Pulmonary artery endothelial cell (primary cell): ENCODE results near the gene TPD52L1. TPM values are rescaled to one million over a fixed set of nuclear protein-coding genes. Genes with fewer than 3 reads are reported as not detected.
"Not testable (repeated sequence)": the region's sequence is repeated elsewhere in the genome, so short reads cannot be mapped to it uniquely, and the experiment has no call there.

Source experiments
- DNase-seq: peaks from one replicate; pipeline ENCODE4 v3.0.0-alpha.2; 2011; ENCODE audit warnings: low read depth, low spot score
- total RNA-seq: library from RNA; depleted of rRNA; stranded (reverse); fragments of >200 nt; gene quantifications from 2 replicates; pipeline ENCODE4 v1.2.3, GENCODE V29; 2014

Gene TPD52L1
- total RNA-seq, 1 donor from 2014 or later: 3.7 TPM

DNA sequence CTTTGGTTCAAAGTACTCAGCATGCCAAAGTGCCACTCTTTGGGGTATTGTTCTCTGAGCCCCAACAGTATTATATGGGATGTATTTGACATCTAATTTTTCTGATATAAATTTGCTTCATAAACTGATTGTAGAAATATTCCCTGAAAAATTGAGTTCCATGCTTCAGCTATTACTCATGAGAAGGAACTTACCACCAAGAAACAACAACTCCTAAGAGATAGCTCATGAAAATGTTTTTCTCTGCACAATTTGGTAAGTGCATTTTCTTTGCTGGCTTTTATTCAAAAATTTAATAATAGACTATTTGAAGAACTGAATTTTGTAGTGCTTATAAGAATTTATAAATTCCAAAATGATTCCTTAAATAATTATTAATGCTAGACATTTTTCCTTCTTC, 12.8 kb upstream of the TPD52L1 start:
- DNase-seq: no peak

DNA sequence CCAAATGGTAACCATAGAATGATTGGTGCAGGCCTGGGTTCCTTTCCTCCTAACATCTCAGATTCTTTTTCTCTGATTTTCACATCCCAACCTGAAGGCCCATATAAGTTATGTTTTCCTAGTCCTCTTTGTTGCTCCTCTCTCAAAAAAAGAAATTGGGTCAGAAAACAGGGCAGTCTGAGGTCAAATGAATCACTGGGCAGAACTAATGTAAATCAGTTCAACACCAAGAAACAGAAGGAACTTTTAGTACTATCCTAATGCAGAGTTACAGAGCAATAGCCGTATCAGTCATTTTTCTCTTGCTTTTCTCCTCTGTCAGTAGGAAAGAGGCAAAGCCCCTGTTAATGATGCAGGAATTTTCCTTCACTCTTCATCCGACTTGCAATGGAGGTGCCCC, 11.0 kb upstream of the TPD52L1 start:
- no peak for DNase-seq

DNA sequence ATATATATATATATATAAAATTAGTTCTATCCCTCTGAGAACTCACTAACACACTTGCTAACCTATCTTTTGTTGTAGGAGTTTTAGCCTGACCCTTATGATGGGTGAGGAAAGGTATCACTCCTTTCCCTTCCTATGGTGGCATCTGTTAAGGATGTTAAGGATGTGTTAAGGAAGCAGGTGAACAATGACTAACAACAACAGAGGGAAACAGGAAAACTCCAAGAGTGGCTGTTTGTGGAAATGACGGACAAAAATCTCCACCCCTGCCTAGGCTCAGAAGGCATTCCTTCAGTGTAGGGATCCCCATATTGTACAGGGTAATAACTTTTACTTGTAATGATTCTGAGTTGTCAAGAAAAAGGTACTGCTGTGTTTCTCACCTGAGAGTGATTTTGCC, 8.8 kb upstream of the TPD52L1 start:
- DNase-seq: no peak

DNA sequence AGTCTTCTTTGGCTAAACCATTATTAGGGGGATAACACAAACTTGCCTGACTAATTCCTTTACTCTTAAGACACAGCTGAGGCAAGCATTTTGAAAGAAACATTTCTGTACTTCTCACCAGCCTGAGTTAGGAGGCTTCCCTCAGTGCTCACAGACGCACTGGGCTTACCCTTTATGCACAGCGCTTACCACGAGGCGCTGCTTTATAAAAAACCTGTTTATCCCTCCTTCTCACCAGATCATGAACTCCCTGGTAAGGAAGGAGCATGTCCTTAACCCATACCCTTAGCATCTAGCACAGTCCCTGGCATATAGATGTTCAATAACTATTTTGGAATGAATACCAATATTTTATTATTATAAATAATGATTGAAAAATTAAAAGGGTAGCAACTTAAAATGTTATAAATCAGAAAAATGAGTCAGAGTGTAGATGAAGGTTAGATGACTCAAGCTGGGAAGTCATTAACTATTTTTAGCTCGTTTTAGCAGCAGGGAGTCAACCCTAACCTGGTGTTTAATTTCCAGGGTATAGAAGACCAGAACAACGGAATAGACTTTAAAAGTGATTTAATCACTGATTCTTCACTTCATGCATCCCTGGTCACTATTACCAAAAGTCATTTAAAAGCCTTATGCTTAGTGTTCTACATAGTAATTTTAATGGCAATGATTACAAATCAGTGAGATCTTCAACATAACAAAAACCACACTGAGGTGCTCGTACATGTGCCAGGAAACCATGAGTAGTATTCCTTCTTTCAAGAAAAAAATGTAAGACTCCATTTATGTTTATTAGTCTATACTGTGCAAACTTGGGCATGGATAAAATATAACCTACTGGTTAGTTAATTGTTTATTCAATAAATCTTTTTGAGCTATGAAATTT, 4.1 kb upstream of the TPD52L1 start:
- no peak for DNase-seq

DNA sequence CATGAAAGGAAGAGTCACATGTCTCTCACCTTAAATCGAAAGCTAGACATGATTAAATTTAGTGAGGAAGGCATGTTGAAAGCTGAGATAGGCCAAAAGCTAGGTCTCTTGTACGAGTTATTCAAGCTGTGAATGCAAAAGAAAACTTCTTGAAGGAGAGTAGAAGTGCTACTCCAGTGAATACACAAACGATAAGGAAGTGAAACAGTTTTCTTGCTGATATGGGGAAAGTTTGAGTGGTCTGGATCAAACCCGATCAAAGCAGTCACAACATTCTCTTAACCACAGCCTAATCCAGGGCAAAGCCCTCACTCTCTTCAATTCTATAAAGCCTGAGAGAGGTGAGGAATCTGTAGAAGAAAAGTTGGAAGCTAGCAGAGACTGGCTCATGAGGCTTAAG, 1.9 kb upstream of the TPD52L1 start:
- DNase-seq: no peak

DNA sequence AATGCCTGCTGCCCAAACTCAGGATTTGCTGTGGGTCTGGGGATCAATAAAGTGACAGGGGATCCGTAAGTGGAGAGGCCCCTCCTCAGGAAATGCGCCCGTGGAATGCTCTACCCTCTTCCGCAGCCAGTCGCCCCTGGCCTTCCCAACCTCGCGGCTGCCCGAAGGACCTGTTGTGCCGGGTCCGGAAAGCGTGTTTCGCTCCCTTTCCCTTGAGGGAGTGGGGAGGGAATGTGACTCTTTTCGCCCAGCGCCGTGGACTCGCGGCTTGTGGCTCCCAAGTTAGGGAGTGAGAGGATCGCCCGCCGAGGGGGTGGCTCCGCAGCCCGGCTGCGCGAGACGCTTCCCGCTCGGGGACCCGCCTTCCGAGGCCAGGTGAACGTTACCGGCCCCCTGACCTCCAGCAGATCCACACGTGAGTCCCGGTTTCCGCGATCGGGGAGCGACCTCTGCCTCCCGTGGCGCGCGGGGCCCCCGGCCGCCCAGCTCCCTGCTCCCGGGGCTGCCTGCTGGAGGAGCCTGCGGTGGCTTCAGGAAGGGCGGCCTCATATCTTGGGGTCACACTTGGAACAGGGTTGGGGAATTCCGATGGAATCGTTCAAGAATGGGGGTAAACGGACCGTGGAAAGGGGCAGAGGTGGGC, 666 bp downstream of the TPD52L1 start:
- no peak for DNase-seq

DNA sequence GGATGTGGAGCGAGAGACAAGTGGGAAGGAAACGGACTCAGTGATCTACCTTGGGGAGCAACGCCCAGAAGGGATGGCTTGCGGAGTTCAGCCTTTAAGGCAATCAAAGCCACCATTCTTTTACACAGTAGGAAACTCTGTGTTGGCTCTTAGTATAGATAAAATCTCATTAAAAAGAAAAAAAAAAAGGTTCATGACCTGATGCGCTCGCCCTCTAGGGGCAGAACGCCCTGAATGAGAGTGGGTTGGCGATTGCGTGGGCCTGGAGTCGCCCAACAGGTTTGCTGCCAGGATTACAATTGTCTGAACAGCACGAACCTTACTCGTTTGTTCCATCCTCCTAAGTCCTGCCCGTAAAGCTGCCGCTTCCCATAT, 1.2 kb downstream of the TPD52L1 start:
- no peak for DNase-seq

DNA sequence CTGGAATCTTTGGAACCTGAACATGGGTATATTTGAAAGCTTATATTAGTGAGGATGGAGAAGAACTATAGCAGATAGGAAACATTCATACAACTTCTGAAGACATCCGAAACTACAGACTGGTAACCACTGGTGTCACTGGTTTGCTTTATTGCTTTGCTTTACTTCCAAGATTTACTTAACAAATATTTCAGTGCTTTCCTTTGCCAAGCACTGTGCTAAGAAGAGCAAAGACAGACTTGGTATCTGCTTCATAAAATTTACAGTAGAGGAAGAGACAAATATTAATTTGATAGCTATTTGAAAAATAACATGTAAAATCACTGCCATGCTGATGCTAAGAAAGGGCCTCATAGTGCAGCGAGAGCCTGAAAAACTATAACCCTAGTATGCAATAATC, 1.8 kb downstream of the TPD52L1 start:
- DNase-seq: no peak

DNA sequence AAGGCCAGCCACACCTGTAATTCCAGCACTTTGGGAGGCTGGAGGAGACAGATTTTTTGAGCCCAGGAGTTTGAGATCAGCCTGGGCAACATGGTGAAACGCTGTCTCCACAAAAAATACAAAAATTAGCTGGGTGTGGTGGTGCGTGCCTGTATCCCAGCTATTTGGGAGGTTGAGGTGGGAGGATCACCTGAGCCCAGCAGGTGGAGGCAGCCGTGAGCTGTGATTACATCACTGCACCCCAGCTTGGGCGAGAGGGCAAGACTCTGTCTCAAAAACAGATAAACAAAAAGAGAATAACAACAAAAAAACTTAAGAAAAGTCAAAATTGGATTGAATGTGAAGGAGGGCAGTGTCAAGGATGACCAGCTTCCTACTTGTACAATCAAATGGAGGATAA, 2.9 kb downstream of the TPD52L1 start:
- no peak for DNase-seq

DNA sequence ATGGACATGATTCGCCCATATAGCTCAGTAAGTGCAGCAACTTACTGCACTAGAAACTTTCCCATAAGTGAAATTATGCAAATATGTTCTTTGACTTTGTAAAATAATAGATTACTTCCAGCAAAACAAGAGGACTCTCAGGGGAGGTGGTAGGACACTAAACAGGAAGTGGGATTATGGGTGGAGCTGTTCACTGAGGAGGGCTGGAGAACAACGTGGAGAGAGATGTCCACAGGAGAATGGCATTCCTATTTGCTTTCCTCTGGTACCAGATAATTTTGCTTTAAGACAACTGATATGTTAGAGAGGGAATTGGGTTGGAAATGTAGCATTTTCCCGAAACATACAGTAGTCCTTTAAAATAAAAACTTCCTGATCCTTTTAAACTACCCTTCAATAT, 3.7 kb downstream of the TPD52L1 start:
- DNase-seq: no peak

DNA sequence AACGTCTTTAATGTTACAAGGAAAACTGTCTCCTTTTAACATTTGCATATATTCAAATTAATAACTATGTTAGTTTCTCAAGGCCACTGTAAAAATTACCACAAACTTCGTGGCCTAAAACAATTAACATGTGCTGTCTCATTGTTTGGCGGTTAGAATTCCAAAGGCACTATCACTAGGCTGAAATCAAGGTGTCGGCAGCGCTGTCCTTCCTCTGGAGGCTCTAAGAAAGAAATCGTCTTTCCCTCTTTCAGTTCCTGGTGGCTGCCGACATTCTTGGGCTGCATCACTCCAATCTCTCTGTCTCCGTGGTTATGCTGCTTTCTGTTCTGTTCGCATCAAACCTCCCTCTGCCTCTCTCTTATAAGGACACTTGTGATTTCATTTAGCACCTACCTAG, 4.2 kb downstream of the TPD52L1 start:
- DNase-seq: no peak

DNA sequence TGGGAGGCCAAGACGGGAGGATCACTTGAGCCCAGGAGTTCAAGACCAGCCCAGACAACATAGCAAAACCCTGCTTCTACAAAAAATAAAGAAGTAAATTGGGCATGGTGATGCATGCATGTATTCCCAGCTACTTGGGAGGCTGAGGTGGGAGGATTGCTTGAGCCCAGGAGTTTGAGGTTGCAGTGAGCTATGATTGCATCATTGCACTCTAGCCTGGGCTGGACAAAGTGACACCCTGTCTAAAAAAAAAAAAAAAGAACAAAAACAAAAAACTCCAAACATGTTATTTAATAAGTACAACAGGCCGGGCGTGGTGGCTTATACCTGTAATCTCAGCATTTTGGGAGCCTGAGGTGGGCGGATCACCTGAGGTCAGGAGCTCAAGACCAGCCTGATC, 9.8 kb downstream of the TPD52L1 start:
- DNase-seq: not testable (repeated sequence)

DNA sequence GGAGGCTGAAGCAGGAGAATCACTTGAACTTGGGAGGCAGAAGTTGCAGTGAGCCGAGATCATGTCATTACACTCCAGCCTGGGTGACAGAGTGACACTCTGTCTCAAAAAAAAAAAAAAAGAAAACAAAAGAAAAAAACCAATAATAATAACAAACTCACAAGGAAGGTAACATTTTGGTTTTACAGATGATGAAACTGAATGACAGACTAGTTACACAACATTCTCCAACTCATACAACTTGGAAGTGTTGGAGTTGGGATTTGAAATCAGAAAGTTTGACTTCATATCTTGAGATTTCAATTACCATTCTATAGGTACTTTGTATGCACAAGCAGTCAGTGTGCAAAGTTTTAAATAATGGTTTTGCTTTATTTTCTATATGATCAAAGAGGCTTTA, 10.2 kb downstream of the TPD52L1 start:
- DNase-seq: no peak

DNA sequence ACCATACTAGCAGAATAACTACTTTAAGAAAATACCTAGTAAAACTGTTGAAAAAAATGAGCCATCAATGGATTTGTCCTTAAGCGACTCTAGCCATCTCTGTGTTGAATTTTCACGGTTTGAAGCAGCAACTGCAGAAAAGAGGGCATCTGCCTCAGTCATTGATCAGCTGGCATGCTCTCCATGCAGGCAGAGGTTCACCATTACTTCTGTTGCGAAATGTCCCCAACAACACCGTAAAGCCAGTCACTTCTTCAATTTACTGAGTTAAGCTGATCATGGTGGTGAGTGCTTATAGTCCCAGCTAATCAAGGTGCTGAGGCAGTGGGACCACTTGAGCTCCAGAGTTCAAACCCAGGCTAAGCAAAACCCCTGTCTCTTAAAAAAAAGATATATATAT, 11.1 kb downstream of the TPD52L1 start:
- DNase-seq: no peak

DNA sequence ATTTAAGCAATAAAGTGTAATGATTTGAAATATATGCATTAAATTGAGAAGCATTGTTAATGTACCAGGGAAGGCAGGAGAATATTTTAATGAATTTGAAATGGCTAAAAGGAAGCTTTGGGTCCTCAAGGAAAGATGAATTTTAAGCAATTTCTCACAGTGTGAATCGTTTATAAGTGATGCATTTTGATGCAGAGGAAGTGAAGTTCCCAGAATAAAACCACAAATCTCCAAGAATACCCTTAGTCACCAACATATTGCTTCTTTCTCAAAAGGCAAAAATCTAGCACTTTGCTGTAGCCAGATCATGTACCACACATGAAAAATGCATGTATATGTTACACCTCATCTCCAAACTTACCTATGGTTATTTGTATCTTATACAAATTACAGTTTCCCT, 11.7 kb downstream of the TPD52L1 start:
- DNase-seq: no peak

DNA sequence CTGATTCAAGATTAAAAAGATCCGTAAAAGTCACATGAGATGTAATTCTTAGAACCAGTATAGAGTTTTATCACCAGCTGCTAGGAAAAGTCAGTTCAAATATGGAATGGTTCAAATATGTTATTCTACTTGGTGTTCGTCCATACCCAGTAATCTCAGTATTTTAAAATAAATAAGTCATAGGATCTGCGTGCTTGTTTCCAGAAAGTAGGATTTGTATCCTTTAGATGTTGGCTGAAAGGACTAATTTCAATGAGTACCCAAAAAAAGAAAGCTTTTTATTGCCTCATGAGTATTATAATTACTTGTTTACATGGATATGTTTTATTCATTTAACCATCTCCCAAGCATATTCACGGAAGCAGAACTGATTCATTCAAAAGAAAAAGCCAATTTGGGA, 12.2 kb downstream of the TPD52L1 start:
- DNase-seq: no peak

DNA sequence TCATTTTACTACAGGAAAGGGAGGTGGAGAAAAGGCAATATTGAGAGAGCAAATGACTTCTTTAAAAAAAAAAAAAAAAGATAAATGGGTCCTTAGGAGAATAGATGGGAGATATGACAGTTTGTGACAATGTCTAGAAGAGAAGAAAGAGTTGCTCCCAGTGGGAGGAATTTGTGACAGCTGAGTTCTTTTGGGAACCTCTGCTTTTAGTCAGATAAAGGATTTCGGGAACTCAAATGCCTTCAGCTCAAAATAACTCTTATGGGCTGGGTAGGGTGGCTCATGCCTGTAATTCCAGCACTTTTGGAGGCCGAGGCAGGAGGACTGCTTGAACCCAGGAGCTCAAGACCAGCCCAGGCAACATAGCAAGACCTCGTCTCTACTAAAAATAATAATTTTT, 13.1 kb downstream of the TPD52L1 start:
- DNase-seq: no peak

DNA sequence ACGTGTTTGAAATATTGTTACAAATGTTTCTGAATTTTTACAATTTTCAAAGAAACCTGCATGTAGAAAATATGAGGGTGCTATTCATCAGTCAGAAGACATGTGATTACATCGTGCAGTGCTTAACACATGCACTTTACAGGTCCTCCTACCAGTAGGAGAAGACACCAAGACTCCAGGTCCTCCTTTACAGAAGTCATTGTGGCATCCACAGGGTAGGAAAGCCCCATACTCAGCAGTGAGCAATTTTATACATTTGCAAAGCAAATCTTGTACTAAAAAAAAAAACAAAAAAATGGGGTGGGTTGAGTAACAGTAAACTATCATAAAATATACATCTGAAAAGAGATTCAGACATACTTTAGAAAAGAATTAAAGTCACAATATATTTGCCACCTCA, 14.0 kb downstream of the TPD52L1 start:
- DNase-seq: no peak

DNA sequence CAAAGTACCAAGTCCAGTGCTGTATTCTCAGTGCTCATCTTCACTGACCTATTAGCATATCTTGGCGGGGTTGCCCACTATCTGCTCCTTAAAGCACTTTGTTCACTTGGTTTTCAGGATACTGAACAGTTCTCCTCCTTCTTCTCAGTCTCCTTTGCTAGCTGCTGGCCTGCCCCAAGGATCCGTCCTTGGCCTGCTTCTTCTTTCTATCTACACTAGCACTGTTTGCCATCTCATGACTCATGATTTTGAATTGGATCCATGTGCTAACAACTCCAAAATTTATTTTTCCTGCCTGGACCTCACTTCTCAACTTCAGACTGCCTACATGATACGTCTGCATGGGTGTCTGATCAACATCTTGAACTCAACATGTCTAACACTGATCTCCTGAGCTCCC, 15.5 kb downstream of the TPD52L1 start:
- no peak for DNase-seq

DNA sequence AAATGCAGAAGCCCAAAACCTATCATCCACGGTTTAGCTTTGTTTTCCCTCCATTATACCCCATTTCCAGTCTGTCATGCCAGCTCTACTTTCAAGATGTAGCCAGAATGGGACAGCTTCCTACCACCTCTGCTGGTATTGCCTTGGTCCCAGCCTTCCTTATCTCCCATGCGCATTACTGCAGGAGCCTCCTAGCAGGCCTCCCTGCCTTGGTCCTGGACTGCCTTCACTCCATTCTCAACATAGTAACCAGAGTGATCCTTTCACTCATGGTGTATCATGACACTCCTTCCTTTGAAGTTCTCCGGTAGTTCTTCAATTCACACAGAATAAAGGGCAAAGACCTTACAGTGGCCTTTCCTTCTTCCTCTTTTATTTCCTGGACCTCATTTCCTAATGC, 15.9 kb downstream of the TPD52L1 start:
- DNase-seq: no peak

DNA sequence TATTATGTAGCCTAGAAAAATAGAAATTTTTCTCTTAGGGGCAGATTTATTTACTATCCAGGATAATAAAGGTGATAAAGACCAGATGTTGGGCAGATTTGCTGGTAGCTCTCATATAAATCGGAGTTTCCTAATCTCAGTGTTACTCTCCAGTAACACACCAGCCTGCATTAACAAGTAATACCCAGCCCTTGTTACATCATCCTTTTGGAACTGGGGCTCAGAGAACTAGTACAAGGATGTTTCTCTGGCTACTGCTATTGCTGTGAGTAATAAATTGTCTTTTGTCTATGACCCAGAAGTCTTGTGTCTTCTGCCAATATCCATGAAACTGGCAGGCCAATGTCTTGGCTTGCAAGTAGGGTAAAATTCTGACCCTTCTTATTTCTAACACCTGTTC, 16.8 kb downstream of the TPD52L1 start:
- DNase-seq: no peak

DNA sequence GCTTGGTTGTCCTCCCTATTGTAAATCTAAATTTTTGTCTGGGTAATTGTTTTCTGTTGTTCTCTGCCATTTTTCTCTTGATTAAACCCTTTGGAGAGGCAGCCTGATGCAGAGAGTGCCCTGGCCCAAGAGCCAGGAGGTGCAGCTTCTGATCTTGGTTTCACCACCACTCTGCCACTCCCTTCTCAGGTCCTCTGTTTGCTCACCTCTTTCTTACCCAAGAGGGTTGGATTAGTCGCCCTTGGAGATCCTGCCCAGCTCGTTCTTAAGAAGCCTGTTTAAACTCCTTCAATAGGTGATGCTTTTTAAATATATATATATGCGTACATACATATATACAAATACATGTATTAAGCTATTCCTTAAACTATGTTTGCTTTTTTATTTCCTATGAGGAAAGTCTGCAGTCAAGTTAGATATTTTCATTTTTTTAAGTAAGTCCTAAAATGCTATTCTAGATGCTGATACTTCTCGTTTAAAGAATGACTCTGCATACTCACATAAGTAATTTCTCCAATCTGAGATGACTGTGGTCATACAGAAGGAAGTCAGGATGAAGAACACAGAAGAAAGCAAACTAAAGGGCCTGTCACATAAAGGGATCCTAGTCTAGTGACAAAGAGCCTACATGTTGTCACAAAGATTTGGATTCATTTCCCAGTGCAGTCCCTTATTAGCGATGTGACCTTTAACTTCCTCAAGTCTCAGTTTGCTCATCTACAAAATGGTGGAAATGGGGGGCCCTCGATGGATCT, 19.9 kb downstream of the TPD52L1 start:
- DNase-seq: no peak

DNA sequence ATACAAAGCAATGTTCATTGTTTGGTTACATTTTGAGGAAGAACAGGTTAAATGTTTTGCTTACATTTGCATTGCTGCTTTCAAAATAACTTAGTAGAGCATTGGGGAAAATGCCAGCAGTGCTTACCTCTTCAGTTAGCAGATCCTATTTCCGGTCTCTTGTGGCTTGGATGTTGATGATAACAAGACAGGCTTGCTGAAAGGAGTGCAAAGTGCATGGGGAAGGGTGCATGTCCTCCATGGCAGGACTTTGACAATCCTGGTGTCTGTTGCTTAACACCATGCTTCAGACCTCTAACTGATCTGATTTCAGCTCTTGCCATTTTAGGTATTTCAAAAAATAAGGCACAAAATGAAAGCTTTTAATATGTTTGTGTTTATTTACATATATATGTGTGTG, 21.1 kb downstream of the TPD52L1 start:
- no peak for DNase-seq
